ENCODE results near the gene FAM171A1.

The FAM171A1 gene

DNA sequence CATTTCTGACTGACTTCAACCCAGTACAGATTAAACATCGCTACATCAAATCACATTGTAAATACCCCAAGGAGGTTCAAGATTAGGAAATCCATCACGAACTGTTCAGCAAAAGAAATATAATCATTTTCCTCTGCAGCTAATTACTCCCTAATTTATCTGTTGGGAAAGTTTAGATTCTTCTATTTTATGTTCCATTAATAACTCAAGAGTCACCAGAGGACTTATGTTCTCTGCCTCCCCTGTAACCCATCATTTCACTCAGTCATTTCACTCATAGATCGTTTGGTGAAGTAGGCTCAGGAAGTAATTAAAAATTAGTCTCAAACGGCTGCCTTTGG lies 45.2 kb downstream of the FAM171A1 start:
- H3K4me1 ChIP-seq (ENCODE audit: control insufficient read depth, insufficient read depth, low read length), result peaks cover 19% of the 10 kb centered on the region
- no peaks in the 10 kb centered on the region for H3K27me3 ChIP-seq (replicated peaks; ENCODE audit: control insufficient read depth, insufficient read depth, low read length)
- DNase-seq (ENCODE audit: low read depth), result no peak
- H3K4me3 ChIP-seq (ENCODE audit: low read length), result peak overlapping the region; percentile 60
- H3K9ac ChIP-seq (ENCODE audit: low read length), result no peak overlapping the region
- H3K36me3 ChIP-seq (ENCODE audit: control insufficient read depth, insufficient read depth, low read length, severe bottlenecking), result no peaks in the 10 kb centered on the region
- no peaks in the 10 kb centered on the region for H3K9me3 ChIP-seq (ENCODE audit: control insufficient read depth, low read length)

DNA sequence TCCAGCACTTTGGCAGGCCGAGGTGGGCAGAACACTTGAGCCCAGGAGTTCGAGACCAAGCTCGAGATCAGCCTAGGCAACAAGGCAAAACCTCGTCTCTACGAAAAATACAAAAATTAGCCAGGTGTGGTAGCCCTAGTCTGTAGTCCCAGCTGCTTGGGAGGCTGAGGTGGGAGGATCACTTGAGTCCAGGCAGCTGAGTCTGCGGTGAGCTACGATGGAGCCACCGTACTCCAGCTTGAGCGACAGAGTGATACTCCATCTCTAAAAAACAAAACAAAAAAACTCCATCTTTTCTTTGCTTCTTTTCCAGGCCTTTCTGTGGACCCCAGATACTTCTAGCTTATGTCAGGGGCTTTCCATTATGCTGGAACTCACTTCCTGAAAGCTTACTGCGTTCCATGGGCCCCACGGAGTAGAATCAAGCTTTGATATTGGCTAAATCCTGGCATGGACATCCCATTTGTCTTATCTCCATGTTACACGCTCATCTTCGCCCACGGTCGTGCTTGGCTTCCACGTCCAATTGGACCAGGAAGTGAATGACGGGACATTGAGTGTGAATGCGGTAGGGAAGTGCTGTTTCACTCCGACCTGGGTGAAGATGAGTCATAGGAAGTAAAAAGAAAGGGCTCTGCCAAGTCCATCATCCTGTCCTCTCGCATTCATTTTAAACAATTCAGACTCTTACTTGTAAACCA lies 45.7 kb downstream of the FAM171A1 start:
- peaks cover 21% of the 10 kb centered on the region for H3K4me1 ChIP-seq (ENCODE audit: control insufficient read depth, insufficient read depth, low read length)
- DNase-seq (ENCODE audit: low read depth), result no peak
- H3K9me3 ChIP-seq (ENCODE audit: control insufficient read depth, low read length), result no peaks in the 10 kb centered on the region
- H3K9ac ChIP-seq (ENCODE audit: low read length), result no peak overlapping the region
- H3K4me3 ChIP-seq (ENCODE audit: low read length), result peak overlapping the region; percentile 60
- H3K27me3 ChIP-seq (replicated peaks; ENCODE audit: control insufficient read depth, insufficient read depth, low read length), result no peaks in the 10 kb centered on the region
- H3K36me3 ChIP-seq (ENCODE audit: control insufficient read depth, insufficient read depth, low read length, severe bottlenecking), result no peaks in the 10 kb centered on the region

DNA sequence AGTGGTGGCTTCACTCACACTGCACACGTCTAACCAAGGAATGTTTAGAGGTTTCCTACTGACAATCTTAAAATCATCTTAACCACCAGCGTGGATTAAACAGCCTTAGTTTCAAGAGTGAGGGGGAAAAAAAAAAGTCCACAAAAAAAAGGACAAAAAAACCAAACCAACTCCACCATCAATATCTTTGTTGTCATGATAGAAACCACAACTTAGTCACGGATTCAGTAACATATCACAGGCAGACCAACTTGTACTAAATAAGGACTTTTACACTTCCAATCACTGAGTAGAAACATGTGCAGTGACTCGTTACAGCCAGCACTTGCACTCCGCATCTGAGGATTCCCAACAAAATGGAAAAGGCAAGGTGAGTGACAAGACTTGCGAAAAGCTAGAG lies 46.5 kb downstream of the FAM171A1 start:
- Histone ChIP-seq H3K27me3 (replicated peaks; ENCODE audit: control insufficient read depth, insufficient read depth, low read length) (no peaks in the 10 kb centered on the region), H3K4me1 (ENCODE audit: control insufficient read depth, insufficient read depth, low read length) (peaks cover 21% of the 10 kb centered on the region), H3K36me3 (ENCODE audit: control insufficient read depth, insufficient read depth, low read length, severe bottlenecking) (no peaks in the 10 kb centered on the region), H3K4me3 (ENCODE audit: low read length) (no peak overlapping the region), H3K9me3 (ENCODE audit: control insufficient read depth, low read length) (no peaks in the 10 kb centered on the region), H3K9ac (ENCODE audit: low read length) (no peak overlapping the region)
- DNase-seq (ENCODE audit: low read depth), result no peak

GRCh38 chr10:15324113-15324512 lies 47.0 kb downstream of the FAM171A1 start:
- Histone ChIP-seq H3K9me3 (ENCODE audit: control insufficient read depth, low read length) (no peaks in the 10 kb centered on the region), H3K4me3 (ENCODE audit: low read length) (no peak overlapping the region), H3K9ac (ENCODE audit: low read length) (no peak overlapping the region), H3K36me3 (ENCODE audit: control insufficient read depth, insufficient read depth, low read length, severe bottlenecking) (no peaks in the 10 kb centered on the region), H3K27me3 (replicated peaks; ENCODE audit: control insufficient read depth, insufficient read depth, low read length) (no peaks in the 10 kb centered on the region), H3K4me1 (ENCODE audit: control insufficient read depth, insufficient read depth, low read length) (peaks cover 21% of the 10 kb centered on the region)
- DNase-seq (ENCODE audit: low read depth), result no peak

GRCh38 chr10:15322356-15322755 lies 48.7 kb downstream of the FAM171A1 start:
- peaks cover 21% of the 10 kb centered on the region for H3K4me1 ChIP-seq (ENCODE audit: control insufficient read depth, insufficient read depth, low read length)
- no peaks in the 10 kb centered on the region for H3K36me3 ChIP-seq (ENCODE audit: control insufficient read depth, insufficient read depth, low read length, severe bottlenecking)
- DNase-seq (ENCODE audit: low read depth), result no peak
- H3K9me3 ChIP-seq (ENCODE audit: control insufficient read depth, low read length), result no peaks in the 10 kb centered on the region
- no peak overlapping the region for H3K9ac ChIP-seq (ENCODE audit: low read length)
- no peak overlapping the region for H3K4me3 ChIP-seq (ENCODE audit: low read length)
- no peaks in the 10 kb centered on the region for H3K27me3 ChIP-seq (replicated peaks; ENCODE audit: control insufficient read depth, insufficient read depth, low read length)

DNA sequence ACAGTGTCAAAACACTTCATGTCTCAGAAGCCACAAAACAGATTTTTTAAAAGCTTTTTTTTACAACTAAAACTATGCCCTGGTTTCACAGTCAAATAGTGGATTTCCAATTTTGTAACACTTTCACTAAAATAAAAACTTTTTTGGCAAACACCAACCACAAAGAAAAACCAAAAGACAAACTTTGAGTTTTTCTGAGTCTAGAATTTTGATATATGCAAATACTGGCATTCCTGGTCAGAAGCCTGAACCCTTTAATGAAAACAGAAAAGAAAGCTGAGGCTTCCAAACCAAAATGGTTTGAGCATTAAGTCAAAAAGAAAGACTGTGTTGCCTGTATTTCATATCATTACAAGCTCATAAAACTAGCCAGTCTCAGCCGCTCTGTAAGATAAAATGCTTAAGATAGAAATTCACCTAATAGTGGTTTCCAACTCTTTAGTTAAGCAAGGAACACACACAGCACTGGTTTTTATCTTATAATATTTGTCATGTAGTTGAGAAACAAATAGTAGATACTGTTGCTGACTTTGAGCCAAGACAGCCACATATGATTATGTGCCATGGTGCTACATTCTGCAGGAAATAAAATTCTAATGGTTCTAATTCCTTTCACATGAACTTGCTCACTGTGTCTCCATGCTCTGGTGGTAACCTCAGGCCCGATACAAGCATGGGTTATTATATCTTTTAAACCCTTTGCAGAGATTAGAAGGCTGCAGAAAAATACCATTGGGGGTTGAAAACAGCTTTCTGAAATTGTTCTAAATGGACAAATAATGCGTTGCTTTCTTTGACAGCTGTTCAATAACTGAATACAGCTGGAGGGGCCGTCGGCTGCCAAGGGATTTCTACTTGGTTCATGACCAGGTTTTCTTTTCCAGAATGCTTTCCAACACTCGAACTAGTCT lies 49.4 kb downstream of the FAM171A1 start:
- H3K27me3 ChIP-seq (replicated peaks; ENCODE audit: control insufficient read depth, insufficient read depth, low read length), result no peaks in the 10 kb centered on the region
- H3K4me3 ChIP-seq (ENCODE audit: low read length), result no peak overlapping the region
- H3K9ac ChIP-seq (ENCODE audit: low read length), result no peak overlapping the region
- no peaks in the 10 kb centered on the region for H3K9me3 ChIP-seq (ENCODE audit: control insufficient read depth, low read length)
- H3K36me3 ChIP-seq (ENCODE audit: control insufficient read depth, insufficient read depth, low read length, severe bottlenecking), result no peaks in the 10 kb centered on the region
- DNase-seq (ENCODE audit: low read depth), result peak; percentile 77
- peaks cover 21% of the 10 kb centered on the region for H3K4me1 ChIP-seq (ENCODE audit: control insufficient read depth, insufficient read depth, low read length)

DNA sequence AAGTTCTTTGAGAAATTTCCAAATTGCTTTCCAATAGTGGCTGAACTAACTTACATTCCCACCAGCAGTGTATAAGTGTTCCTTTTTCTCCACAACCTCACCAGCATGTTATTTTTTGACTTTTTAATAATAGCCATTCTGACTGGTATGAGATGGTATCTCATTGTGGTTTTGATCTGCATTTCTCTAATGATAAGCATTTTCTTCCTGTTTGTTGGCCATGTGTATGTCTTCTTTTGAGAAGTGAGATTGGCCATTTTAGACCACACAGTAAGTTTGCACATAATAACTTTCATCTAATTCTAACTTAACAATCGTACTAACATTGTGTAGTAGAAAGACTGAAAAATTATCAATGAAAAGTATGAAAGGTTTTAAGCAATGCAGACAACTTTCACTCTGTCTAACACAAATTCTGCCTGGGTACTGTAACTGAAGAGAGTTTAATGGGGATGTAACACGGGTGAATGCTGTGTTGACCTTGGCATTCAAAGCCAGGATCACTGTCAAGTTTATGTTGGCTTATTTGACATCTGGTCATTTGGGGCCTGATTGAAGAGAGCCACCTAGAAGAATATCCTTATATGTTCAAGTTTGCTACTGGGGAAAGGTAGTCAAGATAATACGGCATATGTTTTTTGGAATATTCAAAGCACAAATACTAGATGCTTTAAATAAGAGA lies 50.4 kb downstream of the FAM171A1 start:
- Histone ChIP-seq H3K9me3 (ENCODE audit: control insufficient read depth, low read length) (no peaks in the 10 kb centered on the region), H3K36me3 (ENCODE audit: control insufficient read depth, insufficient read depth, low read length, severe bottlenecking) (no peaks in the 10 kb centered on the region), H3K4me3 (ENCODE audit: low read length) (no peak overlapping the region), H3K9ac (ENCODE audit: low read length) (no peak overlapping the region), H3K27me3 (replicated peaks; ENCODE audit: control insufficient read depth, insufficient read depth, low read length) (no peaks in the 10 kb centered on the region), H3K4me1 (ENCODE audit: control insufficient read depth, insufficient read depth, low read length) (peaks cover 21% of the 10 kb centered on the region)
- no peak for DNase-seq (ENCODE audit: low read depth)

GRCh38 chr10:15320118-15320517 lies 51.0 kb downstream of the FAM171A1 start:
- Histone ChIP-seq H3K9me3 (ENCODE audit: control insufficient read depth, low read length) (no peaks in the 10 kb centered on the region), H3K27me3 (replicated peaks; ENCODE audit: control insufficient read depth, insufficient read depth, low read length) (no peaks in the 10 kb centered on the region), H3K9ac (ENCODE audit: low read length) (no peak overlapping the region), H3K4me3 (ENCODE audit: low read length) (no peak overlapping the region), H3K4me1 (ENCODE audit: control insufficient read depth, insufficient read depth, low read length) (peaks cover 18% of the 10 kb centered on the region), H3K36me3 (ENCODE audit: control insufficient read depth, insufficient read depth, low read length, severe bottlenecking) (no peaks in the 10 kb centered on the region)
- no peak for DNase-seq (ENCODE audit: low read depth)

DNA sequence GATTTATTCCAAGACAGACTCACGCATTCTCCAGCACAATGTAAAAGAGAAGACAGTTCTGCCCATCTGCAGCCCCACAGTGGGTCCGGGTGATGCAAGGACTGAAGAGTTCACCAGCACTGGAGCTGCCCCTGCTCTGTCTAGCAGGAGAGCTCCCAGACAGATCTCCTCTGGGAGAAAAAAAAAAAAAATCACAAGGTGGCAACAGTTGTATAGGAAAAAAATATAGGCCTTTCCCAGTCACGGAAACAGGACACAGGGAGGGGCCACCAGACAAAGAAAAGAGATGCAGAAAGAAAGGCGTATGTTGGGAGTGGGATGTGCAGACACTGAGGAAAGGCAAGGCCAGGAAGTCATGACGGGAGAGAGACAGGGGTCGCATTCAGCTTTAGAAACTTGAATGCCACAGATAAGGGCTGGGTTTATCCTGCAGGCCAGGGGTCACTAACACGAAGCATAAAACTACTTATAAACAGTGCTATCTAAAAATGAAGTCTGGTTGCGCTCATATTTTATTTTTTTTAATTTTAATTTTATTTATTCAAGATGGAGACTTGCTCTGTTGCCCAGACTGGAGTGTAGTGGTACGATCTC lies 54.1 kb downstream of the FAM171A1 start:
- Histone ChIP-seq H3K9me3 (ENCODE audit: control insufficient read depth, low read length) (no peaks in the 10 kb centered on the region), H3K4me3 (ENCODE audit: low read length) (no peak overlapping the region), H3K36me3 (ENCODE audit: control insufficient read depth, insufficient read depth, low read length, severe bottlenecking) (no peaks in the 10 kb centered on the region), H3K4me1 (ENCODE audit: control insufficient read depth, insufficient read depth, low read length) (peaks cover 26% of the 10 kb centered on the region), H3K9ac (ENCODE audit: low read length) (no peak overlapping the region), H3K27me3 (replicated peaks; ENCODE audit: control insufficient read depth, insufficient read depth, low read length) (no peaks in the 10 kb centered on the region)
- DNase-seq (ENCODE audit: low read depth), result no peak

- peaks cover 18% of the 10 kb centered on the region for H3K4me1 ChIP-seq (ENCODE audit: control insufficient read depth, insufficient read depth, low read length)
- H3K9ac ChIP-seq (ENCODE audit: low read length), result no peak overlapping the region
- no peaks in the 10 kb centered on the region for H3K27me3 ChIP-seq (replicated peaks; ENCODE audit: control insufficient read depth, insufficient read depth, low read length)
- DNase-seq (ENCODE audit: low read depth), result no peak
- H3K36me3 ChIP-seq (ENCODE audit: control insufficient read depth, insufficient read depth, low read length, severe bottlenecking), result no peaks in the 10 kb centered on the region
- no peaks in the 10 kb centered on the region for H3K9me3 ChIP-seq (ENCODE audit: control insufficient read depth, low read length)
- H3K4me3 ChIP-seq (ENCODE audit: low read length), result no peak overlapping the region
Measured at GRCh38 chr10:15316145-15316544, 54.9 kb downstream of the FAM171A1 start.

GRCh38 chr10:15315286-15315685 lies 55.8 kb downstream of the FAM171A1 start:
- Histone ChIP-seq H3K27me3 (replicated peaks; ENCODE audit: control insufficient read depth, insufficient read depth, low read length) (no peaks in the 10 kb centered on the region), H3K4me1 (ENCODE audit: control insufficient read depth, insufficient read depth, low read length) (peaks cover 13% of the 10 kb centered on the region), H3K9ac (ENCODE audit: low read length) (no peak overlapping the region), H3K4me3 (ENCODE audit: low read length) (no peak overlapping the region), H3K9me3 (ENCODE audit: control insufficient read depth, low read length) (no peaks in the 10 kb centered on the region), H3K36me3 (ENCODE audit: control insufficient read depth, insufficient read depth, low read length, severe bottlenecking) (no peaks in the 10 kb centered on the region)
- no peak for DNase-seq (ENCODE audit: low read depth)
